Activated naive CD4-positive, alpha-beta T cell treated with anti-CD3 and anti-CD28 coated beads for 36 hours (primary cell): ENCODE results near the gene NXN. TPM values are rescaled to one million over a fixed set of nuclear protein-coding genes. Genes with fewer than 3 reads are reported as not detected.
"Not testable (repeated sequence)": the region's sequence is repeated elsewhere in the genome, so short reads cannot be mapped to it uniquely, and the experiment has no call there.

ENCODE experiments used
- CTCF ChIA-PET: fragments of 350-600 bp; sonication (Branson Sonifier 250); formaldehyde crosslinking; loops from one replicate; lab custom pipeline; 2021; ENCODE audit warnings: antibody characterized with exemption; lab: Charles Lee
- DNase-seq: peaks from one replicate; pipeline ENCODE4 v3.0.0-alpha.2; 2020
- H3K27ac Mint-ChIP-seq: one replicate; pipeline ENCODE4 v1.8.0; 2021; ENCODE audit warnings: mild to moderate bottlenecking, mixed read lengths
- H3K27me3 Mint-ChIP-seq: one replicate; pipeline ENCODE4 v1.8.0; 2021; ENCODE audit warnings: low read depth, mixed read lengths
- H3K36me3 Mint-ChIP-seq: one replicate; pipeline ENCODE4 v1.8.0; 2021; ENCODE audit warnings: low read depth, mixed read lengths
- H3K4me1 Mint-ChIP-seq: one replicate; pipeline ENCODE4 v1.8.0; 2021; ENCODE audit warnings: low read depth, mixed read lengths
- H3K4me3 Mint-ChIP-seq: one replicate; pipeline ENCODE4 v1.8.0; 2021; ENCODE audit warnings: mild to moderate bottlenecking, moderate library complexity, mixed read lengths
- H3K9me3 Mint-ChIP-seq: one replicate; pipeline ENCODE4 v1.8.0; 2021; ENCODE audit warnings: mixed read lengths
- intact Hi-C: fragments of 100-400 bp; cut with micrococcal nuclease; formaldehyde crosslinking; loops from one replicate; pipeline ENCODE4 v1.15.1; 2023
- total RNA-seq, 2 experiments: library from RNA; stranded (reverse); gene quantifications; one replicate each; pipeline ENCODE4 v1.2.3, GENCODE V29; 2021

The NXN gene
- total RNA-seq, 2 experiments from 2014 or later, result 0.20 to 0.33 TPM

GRCh38 chr17:829614-830013, 150.0 kb downstream of the NXN start:
- DNase-seq, H3K27ac Mint-ChIP-seq, H3K9me3 Mint-ChIP-seq, H3K4me3 Mint-ChIP-seq, intact Hi-C loops, H3K4me1 Mint-ChIP-seq, H3K27me3 Mint-ChIP-seq, CTCF ChIA-PET, H3K36me3 Mint-ChIP-seq: not testable (repeated sequence)

GRCh38 chr17:828761-829160, 150.8 kb downstream of the NXN start:
- Mint-ChIP-seq H3K9me3 (no peaks in the 10 kb centered on the region), H3K4me1 (no peaks in the 10 kb centered on the region), H3K4me3 (no peak overlapping the region), H3K27ac (no peak overlapping the region), H3K36me3 (no peaks in the 10 kb centered on the region), H3K27me3 (no peaks in the 10 kb centered on the region)
- intact Hi-C loops, result no loop called here
- CTCF ChIA-PET, result no interaction called here
- DNase-seq, result no peak

GRCh38 chr17:826778-827177, 152.8 kb downstream of the NXN start:
- Mint-ChIP-seq H3K27ac (no peak overlapping the region), H3K9me3 (no peaks in the 10 kb centered on the region), H3K4me3 (no peak overlapping the region), H3K36me3 (no peaks in the 10 kb centered on the region), H3K4me1 (no peaks in the 10 kb centered on the region), H3K27me3 (no peaks in the 10 kb centered on the region)
- intact Hi-C loops, result no loop called here
- no peak for DNase-seq
- CTCF ChIA-PET, result no interaction called here

- no peak overlapping the region for H3K27ac Mint-ChIP-seq
- H3K9me3 Mint-ChIP-seq, result no peaks in the 10 kb centered on the region
- intact Hi-C loops, result no loop called here
- DNase-seq, result no peak
- H3K27me3 Mint-ChIP-seq, result no peaks in the 10 kb centered on the region
- no peaks in the 10 kb centered on the region for H3K4me1 Mint-ChIP-seq
- H3K36me3 Mint-ChIP-seq, result no peaks in the 10 kb centered on the region
- no peak overlapping the region for H3K4me3 Mint-ChIP-seq
- CTCF ChIA-PET, result no interaction called here
These were observed 154.4 kb downstream of the NXN start for GRCh38 chr17:825216-825615.

GRCh38 chr17:824378-824777, 155.2 kb downstream of the NXN start:
- no peaks in the 10 kb centered on the region for H3K4me1 Mint-ChIP-seq
- no peaks in the 10 kb centered on the region for H3K9me3 Mint-ChIP-seq
- no peaks in the 10 kb centered on the region for H3K27me3 Mint-ChIP-seq
- DNase-seq, result no peak
- no peak overlapping the region for H3K4me3 Mint-ChIP-seq
- CTCF ChIA-PET, result no interaction called here
- H3K27ac Mint-ChIP-seq, result no peak overlapping the region
- intact Hi-C loops, result no loop called here
- H3K36me3 Mint-ChIP-seq, result no peaks in the 10 kb centered on the region

GRCh38 chr17:823501-823902, 156.1 kb downstream of the NXN start:
- H3K36me3 Mint-ChIP-seq, result no peaks in the 10 kb centered on the region
- CTCF ChIA-PET, result interaction anchor here (0.6 kb wide), 1 partner anchor 142 kb away, joined by 3 read pairs; no protein-coding TSS in a partner anchor
- no peaks in the 10 kb centered on the region for H3K27me3 Mint-ChIP-seq
- H3K4me1 Mint-ChIP-seq, result no peaks in the 10 kb centered on the region
- no peaks in the 10 kb centered on the region for H3K9me3 Mint-ChIP-seq
- DNase-seq, result no peak
- H3K4me3 Mint-ChIP-seq, result no peak overlapping the region
- intact Hi-C loops, result no loop called here
- H3K27ac Mint-ChIP-seq, result no peak overlapping the region

- Mint-ChIP-seq H3K27ac (no peak overlapping the region), H3K4me1 (no peaks in the 10 kb centered on the region), H3K4me3 (no peak overlapping the region), H3K36me3 (no peaks in the 10 kb centered on the region), H3K27me3 (no peaks in the 10 kb centered on the region), H3K9me3 (no peaks in the 10 kb centered on the region)
- no peak for DNase-seq
- intact Hi-C loops, result no loop called here
- CTCF ChIA-PET, result no interaction called here
These were observed 160.3 kb downstream of the NXN start for GRCh38 chr17:819251-819650.

GRCh38 chr17:814371-814770, 165.2 kb downstream of the NXN start:
- no peak overlapping the region for H3K27ac Mint-ChIP-seq

GRCh38 chr17:812638-813204, 166.9 kb downstream of the NXN start:
- H3K27ac Mint-ChIP-seq, result no peak overlapping the region
- CTCF ChIA-PET, result no interaction called here
- H3K27me3 Mint-ChIP-seq, result peaks cover 3% of the 10 kb centered on the region
- H3K9me3 Mint-ChIP-seq, result no peaks in the 10 kb centered on the region
- DNase-seq, result no peak
- H3K4me1 Mint-ChIP-seq, result no peaks in the 10 kb centered on the region
- no peak overlapping the region for H3K4me3 Mint-ChIP-seq
- no peaks in the 10 kb centered on the region for H3K36me3 Mint-ChIP-seq
- intact Hi-C loops, result no loop called here

More at GRCh38 chr17:814371-814770, 165.2 kb downstream of the NXN start:
- Mint-ChIP-seq H3K4me3 (no peak overlapping the region), H3K27me3 (peaks cover 3% of the 10 kb centered on the region), H3K36me3 (no peaks in the 10 kb centered on the region), H3K9me3 (no peaks in the 10 kb centered on the region), H3K4me1 (no peaks in the 10 kb centered on the region)
- no peak for DNase-seq
- intact Hi-C loops, result no loop called here
- CTCF ChIA-PET, result interaction anchor here (1.2 kb wide), 1 partner anchor 167 kb away, joined by 4 read pairs; no protein-coding TSS in a partner anchor

- intact Hi-C loops, result no loop called here
- Mint-ChIP-seq H3K27ac (no peak overlapping the region), H3K4me1 (no peaks in the 10 kb centered on the region), H3K36me3 (no peaks in the 10 kb centered on the region), H3K9me3 (no peaks in the 10 kb centered on the region), H3K4me3 (no peak overlapping the region), H3K27me3 (peaks cover 5% of the 10 kb centered on the region)
- no peak for DNase-seq
- CTCF ChIA-PET, result no interaction called here
These were observed 168.4 kb downstream of the NXN start for GRCh38 chr17:811051-811784.

- Mint-ChIP-seq H3K36me3 (no peaks in the 10 kb centered on the region), H3K27ac (no peak overlapping the region), H3K9me3 (no peaks in the 10 kb centered on the region), H3K27me3 (peaks cover 5% of the 10 kb centered on the region), H3K4me1 (no peaks in the 10 kb centered on the region), H3K4me3 (no peak overlapping the region)
- intact Hi-C loops, result no loop called here
- CTCF ChIA-PET, result interaction anchor here (0.6 kb wide), 1 partner anchor 20 kb away, joined by 3 read pairs; no protein-coding TSS in a partner anchor
- no peak for DNase-seq
These were observed 171.9 kb downstream of the NXN start for GRCh38 chr17:807523-808294.

GRCh38 chr17:806781-807522, 172.6 kb downstream of the NXN start:
- intact Hi-C loops, result no loop called here
- DNase-seq, result no peak
- Mint-ChIP-seq H3K27ac (no peak overlapping the region), H3K9me3 (no peaks in the 10 kb centered on the region), H3K27me3 (peaks cover 2% of the 10 kb centered on the region), H3K36me3 (no peaks in the 10 kb centered on the region), H3K4me1 (no peaks in the 10 kb centered on the region), H3K4me3 (no peak overlapping the region)
- CTCF ChIA-PET, result no interaction called here
